Neural crest cell (in vitro differentiated cells): Measurements from ENCODE around the gene DAPK1. TPM values are rescaled to one million over a fixed set of nuclear protein-coding genes. Genes with fewer than 3 reads are reported as not detected.

Experiments used
- DNase-seq: peaks from one replicate; pipeline ENCODE4 v3.0.0; 2021; ENCODE audit warnings: low read depth, mixed read lengths, low spot score
- H3K27ac Mint-ChIP-seq: one replicate; pipeline ENCODE4 v1.8.0; 2021; ENCODE audit warnings: mild to moderate bottlenecking, mixed read lengths; ENCODE audit not compliant: unreplicated experiment
- H3K27me3 Mint-ChIP-seq: 2 replicates; pipeline ENCODE4 v1.8.0; 2021; ENCODE audit warnings: low read depth, mild to moderate bottlenecking, mixed read lengths
- H3K36me3 Mint-ChIP-seq: 2 replicates; pipeline ENCODE4 v1.8.0; 2021; ENCODE audit warnings: low read depth, mild to moderate bottlenecking, mixed read lengths
- H3K4me1 Mint-ChIP-seq: 2 replicates; pipeline ENCODE4 v1.8.0; 2021; ENCODE audit warnings: mixed read lengths
- H3K4me3 Mint-ChIP-seq: one replicate; pipeline ENCODE4 v1.8.0; 2021; ENCODE audit warnings: mild to moderate bottlenecking, mixed read lengths
- H3K9me3 Mint-ChIP-seq: 2 replicates; pipeline ENCODE4 v1.8.0; 2021; ENCODE audit warnings: mixed read lengths
- CTCF ChIP-seq: fragments of 200-600 bp; sonication (generic); conservative IDR thresholded peaks from 2 replicates; pipeline ENCODE4 v1.5.0; 2021; ENCODE audit warnings: antibody characterized with exemption, mild to moderate bottlenecking
- long read RNA-seq: library from polyadenylated mRNA; unstranded; transcript quantifications from one replicate; pipeline ENCODE4 v2.0.0, GENCODE V29; 2020
- total RNA-seq: library from RNA; stranded (reverse); gene quantifications from 2 replicates; pipeline ENCODE4 v1.2.1, GENCODE V29; 2021

The DAPK1 gene
- total RNA-seq = 62.7 and 64.1 TPM in 2 replicates
- long read RNA-seq, transcript DAPK1-206 (16 exons, 2,499 nt) = major isoform, 5 of 19 reads
- long read RNA-seq, partial matches to known transcripts = 7 of 19 reads
- long read RNA-seq, other reads (novel, unspliced or antisense) = 5 of 19 reads

- peak within 1 kb of the TSS; percentile 96 for H3K27ac Mint-ChIP-seq
- H3K27me3 Mint-ChIP-seq = peaks cover 22% of the 10 kb centered on the region
- peak; percentile 68 for DNase-seq
- peak within 1 kb of the TSS; percentile 94 for H3K4me3 Mint-ChIP-seq
- peak; percentile 40 for TF ChIP-seq CTCF
- H3K4me1 Mint-ChIP-seq = peaks cover 34% of the 10 kb centered on the region
- no peaks in the 10 kb centered on the region for H3K36me3 Mint-ChIP-seq
- no peaks in the 10 kb centered on the region for H3K9me3 Mint-ChIP-seq
Measured at GRCh38 chr9:87497604-87498045, at the start of gene DAPK1. Gene DAPK1 (plus strand): TSS chr9:87497867. CDS start chr9:87499078, 1,211 bp downstream.

- Mint-ChIP-seq H3K27ac (no peak overlapping the region), H3K27me3 (peaks cover 17% of the 10 kb centered on the region), H3K4me3 (no peak overlapping the region), H3K9me3 (peaks cover 6% of the 10 kb centered on the region), H3K36me3 (peaks cover 6% of the 10 kb centered on the region), H3K4me1 (peaks cover 3% of the 10 kb centered on the region)
- TF ChIP-seq CTCF = no peak
- no peak for DNase-seq
Measured at GRCh38 chr9:87451149-87451548, 46.5 kb upstream of the DAPK1 start.

- peaks cover 15% of the 10 kb centered on the region for H3K9me3 Mint-ChIP-seq
- no peak overlapping the region for H3K4me3 Mint-ChIP-seq
- H3K27me3 Mint-ChIP-seq = peaks cover 14% of the 10 kb centered on the region
- TF ChIP-seq CTCF = no peak
- H3K4me1 Mint-ChIP-seq = no peaks in the 10 kb centered on the region
- no peak overlapping the region for H3K27ac Mint-ChIP-seq
- no peak for DNase-seq
- H3K36me3 Mint-ChIP-seq = peaks cover 8% of the 10 kb centered on the region
Measured at GRCh38 chr9:87455407-87455806, 42.3 kb upstream of the DAPK1 start.

- peaks cover 8% of the 10 kb centered on the region for H3K9me3 Mint-ChIP-seq
- no peak for DNase-seq
- H3K36me3 Mint-ChIP-seq = peaks cover under 1% of the 10 kb centered on the region
- peaks cover 4% of the 10 kb centered on the region for H3K4me1 Mint-ChIP-seq
- TF ChIP-seq CTCF = no peak
- H3K27me3 Mint-ChIP-seq = no peaks in the 10 kb centered on the region
- H3K27ac Mint-ChIP-seq = no peak overlapping the region
- no peak overlapping the region for H3K4me3 Mint-ChIP-seq
Measured at GRCh38 chr9:87461256-87461655, 36.4 kb upstream of the DAPK1 start.

GRCh38 chr9:87464110-87464991, 33.3 kb upstream of the DAPK1 start:
- H3K27me3 Mint-ChIP-seq = no peaks in the 10 kb centered on the region
- no peak for DNase-seq
- no peaks in the 10 kb centered on the region for H3K36me3 Mint-ChIP-seq
- no peak overlapping the region for H3K27ac Mint-ChIP-seq
- H3K4me3 Mint-ChIP-seq = no peak overlapping the region
- H3K9me3 Mint-ChIP-seq = no peaks in the 10 kb centered on the region
- H3K4me1 Mint-ChIP-seq = peaks cover 4% of the 10 kb centered on the region
- TF ChIP-seq CTCF = no peak
